B cell (primary cell): Measurements from ENCODE around the gene MAP4K4. TPM values are rescaled to one million over a fixed set of nuclear protein-coding genes. Genes with fewer than 3 reads are reported as not detected.

Experiments used
- ATAC-seq: fragments of 200-7000 bp; cut with Tn5 transposase; one replicate; pipeline ENCODE4 v1.10.0; 2021; ENCODE audit warnings: low read depth, mild to moderate bottlenecking, moderate number of reproducible peaks, moderate library complexity
- CTCF ChIA-PET: fragments of 350-600 bp; sonication (Branson Sonifier 250); formaldehyde crosslinking; loops from one replicate; lab custom pipeline; 2021; ENCODE audit warnings: antibody characterized with exemption, inconsistent platforms; lab: Charles Lee
- POLR2A ChIA-PET: fragments of 350-600 bp; sonication (Branson Sonifier 250); formaldehyde crosslinking; loops from one replicate; lab custom pipeline; 2021; ENCODE audit warnings: antibody characterized with exemption; lab: Charles Lee
- DNase-seq: peaks from one replicate; pipeline ENCODE4 v3.0.0; 2013
- H2AFZ ChIP-seq: 2 replicates; pipeline ENCODE4 v1.6.1; 2012; ENCODE audit warnings: mild to moderate bottlenecking, low read depth, low read length; ENCODE audit not compliant: insufficient read depth, poor library complexity, severe bottlenecking
- H3K27ac ChIP-seq, 2 donors: 1 replicate in 1 of 2; 2 replicates in 1 of 2; pipeline ENCODE4 v1.5.1; 2012 to 2013; ENCODE audit warnings: low read length in 2 of 2, mild to moderate bottlenecking in 2 of 2, moderate library complexity in 1 of 2
- H3K27me3 ChIP-seq, 4 experiments: fragments of 200-600 bp in 1 of 4; sonication (generic) in 1 of 4; replicated peaks in 1 of 4; 1 replicate in 2 of 4; 2 replicates in 2 of 4; pipeline versions ENCODE4 v1.6.1 to v1.7.0; 2013 to 2016; ENCODE audit warnings: low read length in 3 of 4, mild to moderate bottlenecking in 2 of 4, mixed read lengths in 1 of 4, moderate library complexity in 1 of 4; ENCODE audit not compliant: insufficient read depth in 4 of 4, control insufficient read depth in 3 of 4; ENCODE audit errors: control extremely low read depth in 1 of 4
- H3K36me3 ChIP-seq, 2 experiments: replicated peaks in 1 of 2; 1 replicate in 1 of 2; 2 replicates in 1 of 2; pipeline versions ENCODE4 v1.6.1 to v1.7.1; 2013; ENCODE audit warnings: low read length in 1 of 2; ENCODE audit not compliant: insufficient read depth in 2 of 2, control insufficient read depth in 1 of 2; ENCODE audit errors: control extremely low read depth in 1 of 2, extremely low read depth in 1 of 2
- H3K4me1 ChIP-seq, 2 donors: fragments of 200-600 bp in 1 of 2; sonication (generic) in 1 of 2; 1 replicate in 1 of 2; 2 replicates in 1 of 2; pipeline versions ENCODE4 v1.5.1 to v1.6.1; 2013 to 2017; ENCODE audit warnings: low read length in 2 of 2; ENCODE audit not compliant: control insufficient read depth in 2 of 2, insufficient read depth in 2 of 2
- H3K4me2 ChIP-seq: replicated peaks from 2 replicates; pipeline ENCODE3; 2012; ENCODE audit warnings: mild to moderate bottlenecking, low read depth, low read length; ENCODE audit not compliant: poor library complexity, severe bottlenecking
- H3K4me3 ChIP-seq, 5 experiments: fragments of 200-600 bp in 1 of 5; sonication (generic) in 1 of 5; 1 replicate in 3 of 5; 2 replicates in 2 of 5; pipeline versions ENCODE4 v1.5.1 to v1.7.0; 2011 to 2016; ENCODE audit warnings: low read length in 4 of 5, mild to moderate bottlenecking in 4 of 5, low read depth in 2 of 5, control low read depth in 1 of 5, moderate library complexity in 1 of 5; ENCODE audit not compliant: insufficient read depth in 1 of 5; ENCODE audit errors: control extremely low read depth in 1 of 5, extremely low read depth in 1 of 5
- H3K79me2 ChIP-seq: fragments of 200-600 bp; sonication (generic); one replicate; pipeline ENCODE4 v1.6.0; 2016; ENCODE audit warnings: low read length; ENCODE audit not compliant: control insufficient read depth, insufficient read depth
- H3K9ac ChIP-seq: fragments of 200-600 bp; sonication (generic); 2 replicates; pipeline ENCODE4 v1.6.1; 2017; ENCODE audit warnings: mild to moderate bottlenecking, low read length, moderate library complexity
- H3K9me3 ChIP-seq, 3 donors: one replicate each; pipeline versions ENCODE4 v1.6.1 to v1.7.1; 2013; ENCODE audit warnings: low read length in 2 of 3; ENCODE audit not compliant: control insufficient read depth in 2 of 3, insufficient read depth in 1 of 3; ENCODE audit errors: control extremely low read depth in 1 of 3
- H4K20me1 ChIP-seq: 2 replicates; pipeline ENCODE4 v1.6.0; 2012; ENCODE audit warnings: mild to moderate bottlenecking, low read length; ENCODE audit not compliant: insufficient read depth, control insufficient read depth, poor library complexity, severe bottlenecking
- H3K27ac Mint-ChIP-seq: one replicate; pipeline ENCODE4 v1.8.0; 2021; ENCODE audit warnings: mixed read lengths
- H3K27me3 Mint-ChIP-seq: one replicate; pipeline ENCODE4 v1.8.0; 2021; ENCODE audit warnings: mixed read lengths
- H3K4me1 Mint-ChIP-seq: one replicate; pipeline ENCODE4 v1.8.0; 2021; ENCODE audit warnings: mixed read lengths
- H3K4me3 Mint-ChIP-seq: one replicate; pipeline ENCODE4 v1.8.0; 2021; ENCODE audit warnings: mixed read lengths
- H3K9me3 Mint-ChIP-seq: one replicate; pipeline ENCODE4 v1.8.0; 2022; ENCODE audit warnings: mixed read lengths; ENCODE audit not compliant: insufficient read depth
- EZH2 ChIP-seq: IDR thresholded peaks from 2 replicates; pipeline ENCODE4 v1.6.1; 2012; ENCODE audit warnings: borderline replicate concordance, low read depth, mild to moderate bottlenecking, moderate library complexity, low read length; ENCODE audit not compliant: insufficient read depth, poor library complexity, severe bottlenecking
- WGBS: methylation state at CpG from one replicate; pipeline ENCODE4 v1.1.5; 2013; ENCODE audit warnings: missing lambda C conversion rate; ENCODE audit not compliant: insufficient coverage; 5-methylcytosine and 5-hydroxymethylcytosine counted together
- intact Hi-C: fragments of 100-400 bp; cut with micrococcal nuclease; formaldehyde crosslinking; loops from one replicate; pipeline ENCODE4 v1.10.0; 2022
- polyA plus RNA-seq: library from polyadenylated mRNA; depleted of rRNA; stranded (reverse); fragments of >200 nt; gene quantifications from 2 replicates; pipeline ENCODE4 v1.2.3, GENCODE V29; 2012
- total RNA-seq, 2 donors: library from RNA; stranded (reverse); fragments of 120-200 nt in 1 of 2; gene quantifications; 1 replicate in 1 of 2; 2 replicates in 1 of 2; pipeline versions ENCODE4 v1.2.3 to v1.2.4, GENCODE V29; 2013 to 2022
- TF ChIP-seq, protein P1 (sequence below): fragments of 200-600 bp; IDR thresholded peaks from one replicate; pipeline ENCODE4 v1.8.0; 2022; ENCODE audit warnings: antibody characterized with exemption, mild to moderate bottlenecking

Gene MAP4K4
- total and polyA plus RNA-seq, 2 donors (not counting 1 experiment from before 2014, with no cell fraction given): 54.8 to 280 TPM

DNA sequence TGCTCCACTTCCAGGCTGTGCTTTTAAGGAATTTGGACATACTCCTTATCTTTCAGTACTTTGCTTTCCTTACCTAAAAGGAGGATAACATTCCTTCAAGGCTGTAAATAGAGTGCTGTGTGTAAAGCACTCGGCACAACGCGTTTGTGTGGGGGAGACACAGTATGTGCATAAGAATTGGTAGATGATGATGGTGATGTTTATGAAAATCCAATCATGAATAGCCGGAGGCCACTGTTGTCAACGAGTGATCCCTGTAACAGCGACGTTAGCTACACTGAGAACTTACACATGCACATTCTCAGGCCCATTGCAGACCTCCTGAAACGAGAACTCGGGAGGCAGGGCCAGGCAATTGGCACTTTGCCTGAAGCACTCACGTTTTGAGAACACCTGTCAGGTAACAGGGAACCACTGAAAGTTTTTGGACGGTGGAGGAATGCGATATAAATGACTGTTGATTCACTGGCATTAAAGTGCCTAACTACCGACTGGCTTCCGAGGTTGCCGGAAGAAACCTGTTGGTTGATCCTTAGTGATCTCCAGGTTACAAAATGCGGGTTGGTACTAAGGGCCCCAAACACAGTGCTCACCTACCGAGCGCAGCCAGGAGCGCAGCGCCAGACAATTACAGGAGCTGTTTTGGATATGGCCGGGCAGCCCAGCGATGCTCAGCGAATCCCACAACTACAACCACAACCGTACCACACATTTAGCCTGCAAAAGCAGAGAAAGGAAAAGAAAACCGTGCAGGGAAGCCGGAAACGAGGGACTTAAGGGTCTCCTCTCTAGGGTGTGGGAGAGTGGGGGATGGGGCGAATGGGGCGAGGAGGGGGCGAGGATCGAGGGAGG lies 1.0 kb upstream of the MAP4K4 start:
- intact Hi-C loops: loop anchor here (1.0 to 5.0 kb wide), 6 partner anchors 44 to 279 kb away; no protein-coding TSS in a partner anchor
- Mint-ChIP-seq H3K27ac (peak overlapping the region; percentile 97), H3K4me1 (peaks cover 17% of the 10 kb centered on the region), H3K4me3 (peak overlapping the region; percentile 97), H3K27me3 (no peaks in the 10 kb centered on the region), H3K9me3 (no peaks in the 10 kb centered on the region)
- peaks cover 0 to 1% of the 10 kb centered on the region in 2 experiments for H3K36me3 ChIP-seq
- peaks cover 34% of the 10 kb centered on the region for H3K79me2 ChIP-seq
- ATAC-seq (peak; percentile 4), DNase-seq (no peak)
- no peaks in the 10 kb centered on the region for H3K9me3 ChIP-seq
- peak overlapping the region; percentile 55 to 73 for H3K27ac ChIP-seq
- peaks cover 21 to 23% of the 10 kb centered on the region in 2 donors for H3K4me1 ChIP-seq
- peak overlapping the region; percentile 31 to 84 (median 66) for H3K4me3 ChIP-seq
- CTCF ChIA-PET: interaction anchor here (1.0 to 1.6 kb wide), 4 partner anchors 21 to 277 kb away, joined by 3 to 7 read pairs (median 5); no protein-coding TSS in a partner anchor
- no peaks in the 10 kb centered on the region for H3K27me3 ChIP-seq
- peak overlapping the region; percentile 89 for H3K4me2 ChIP-seq
- no peak for TF ChIP-seq EZH2
- TF ChIP-seq, protein P1, sequence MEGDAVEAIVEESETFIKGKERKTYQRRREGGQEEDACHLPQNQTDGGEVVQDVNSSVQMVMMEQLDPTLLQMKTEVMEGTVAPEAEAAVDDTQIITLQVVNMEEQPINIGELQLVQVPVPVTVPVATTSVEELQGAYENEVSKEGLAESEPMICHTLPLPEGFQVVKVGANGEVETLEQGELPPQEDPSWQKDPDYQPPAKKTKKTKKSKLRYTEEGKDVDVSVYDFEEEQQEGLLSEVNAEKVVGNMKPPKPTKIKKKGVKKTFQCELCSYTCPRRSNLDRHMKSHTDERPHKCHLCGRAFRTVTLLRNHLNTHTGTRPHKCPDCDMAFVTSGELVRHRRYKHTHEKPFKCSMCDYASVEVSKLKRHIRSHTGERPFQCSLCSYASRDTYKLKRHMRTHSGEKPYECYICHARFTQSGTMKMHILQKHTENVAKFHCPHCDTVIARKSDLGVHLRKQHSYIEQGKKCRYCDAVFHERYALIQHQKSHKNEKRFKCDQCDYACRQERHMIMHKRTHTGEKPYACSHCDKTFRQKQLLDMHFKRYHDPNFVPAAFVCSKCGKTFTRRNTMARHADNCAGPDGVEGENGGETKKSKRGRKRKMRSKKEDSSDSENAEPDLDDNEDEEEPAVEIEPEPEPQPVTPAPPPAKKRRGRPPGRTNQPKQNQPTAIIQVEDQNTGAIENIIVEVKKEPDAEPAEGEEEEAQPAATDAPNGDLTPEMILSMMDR: no peak
- peaks cover 6% of the 10 kb centered on the region for H4K20me1 ChIP-seq
- H3K9ac ChIP-seq: peak overlapping the region; percentile 78
- 16% methylated on average over 23 of the region's 31 CpGs for WGBS
- POLR2A ChIA-PET: interaction anchor here (0.9 to 1.2 kb wide), 2 partner anchors 20 to 51 kb away, joined by 7 read pairs; no protein-coding TSS in a partner anchor
- peak overlapping the region; percentile 89 for H2AFZ ChIP-seq
